NCI-H345 treated with DMSO at 0.1 percent for 48 hours (cell line): ENCODE data around the gene BARHL2.

Experiments
- DNase-seq: peaks from one replicate; lab custom pipeline; 2025; ENCODE audit not compliant: unreplicated experiment; lab: John Stamatoyannopoulos, UW

Gene BARHL2

GRCh38 chr1:90716552-90717355, at the start of gene BARHL2:
BARHL2 (minus strand) TSS chr1:90717302; CDS start chr1:90717195, 107 bp downstream.
- peak; percentile 19 for DNase-seq

- DNase-seq: no peak
Observed at GRCh38 chr1:90763930-90764329, 46.8 kb upstream of the BARHL2 start.

- no peak for DNase-seq
Observed at GRCh38 chr1:90763506-90763905, 46.4 kb upstream of the BARHL2 start.

- peak; percentile 69 for DNase-seq
Observed at GRCh38 chr1:90761781-90762589, 44.9 kb upstream of the BARHL2 start.

GRCh38 chr1:90761156-90761555, 44.1 kb upstream of the BARHL2 start:
- no peak for DNase-seq

- no peak for DNase-seq
Observed at GRCh38 chr1:90753556-90753955, 36.5 kb upstream of the BARHL2 start.

GRCh38 chr1:90748668-90749067, 31.6 kb upstream of the BARHL2 start:
- no peak for DNase-seq

GRCh38 chr1:90746857-90747256, 29.8 kb upstream of the BARHL2 start:
- no peak for DNase-seq

GRCh38 chr1:90745972-90746371, 28.9 kb upstream of the BARHL2 start:
- no peak for DNase-seq

- DNase-seq: no peak
Observed at GRCh38 chr1:90732136-90732535, 15.0 kb upstream of the BARHL2 start.

DNA sequence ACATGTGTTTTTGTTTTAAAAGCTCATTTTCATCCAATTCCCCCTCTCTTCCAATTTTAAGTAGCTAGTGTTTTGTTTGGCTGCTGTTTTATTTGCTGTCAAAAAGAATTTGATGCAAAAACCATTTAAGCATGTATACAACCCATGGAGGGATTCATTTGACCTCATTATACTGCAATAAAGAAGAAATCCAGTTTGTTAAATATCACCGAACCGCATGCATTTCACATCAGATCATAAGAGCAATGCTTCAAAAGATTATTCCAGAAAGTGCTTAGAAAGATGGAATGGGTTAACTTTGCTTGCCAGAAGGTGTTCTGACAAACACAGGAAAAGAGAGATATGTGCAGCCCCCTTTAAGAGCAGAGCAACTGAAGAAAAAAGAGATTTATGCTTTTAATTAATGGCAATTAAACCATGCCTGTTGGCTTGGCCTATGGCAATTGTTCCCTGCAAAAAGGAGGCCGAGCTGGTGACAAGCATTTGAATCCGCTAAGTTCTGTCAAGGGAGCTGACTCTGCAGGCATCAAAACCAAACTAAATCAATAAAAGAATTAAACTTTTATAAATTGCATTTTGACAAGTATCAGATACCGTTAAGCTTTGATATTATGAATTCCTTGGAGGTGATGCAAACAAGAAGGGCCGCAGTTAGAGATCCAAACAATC, 14.4 kb upstream of the BARHL2 start:
- DNase-seq: no peak

DNA sequence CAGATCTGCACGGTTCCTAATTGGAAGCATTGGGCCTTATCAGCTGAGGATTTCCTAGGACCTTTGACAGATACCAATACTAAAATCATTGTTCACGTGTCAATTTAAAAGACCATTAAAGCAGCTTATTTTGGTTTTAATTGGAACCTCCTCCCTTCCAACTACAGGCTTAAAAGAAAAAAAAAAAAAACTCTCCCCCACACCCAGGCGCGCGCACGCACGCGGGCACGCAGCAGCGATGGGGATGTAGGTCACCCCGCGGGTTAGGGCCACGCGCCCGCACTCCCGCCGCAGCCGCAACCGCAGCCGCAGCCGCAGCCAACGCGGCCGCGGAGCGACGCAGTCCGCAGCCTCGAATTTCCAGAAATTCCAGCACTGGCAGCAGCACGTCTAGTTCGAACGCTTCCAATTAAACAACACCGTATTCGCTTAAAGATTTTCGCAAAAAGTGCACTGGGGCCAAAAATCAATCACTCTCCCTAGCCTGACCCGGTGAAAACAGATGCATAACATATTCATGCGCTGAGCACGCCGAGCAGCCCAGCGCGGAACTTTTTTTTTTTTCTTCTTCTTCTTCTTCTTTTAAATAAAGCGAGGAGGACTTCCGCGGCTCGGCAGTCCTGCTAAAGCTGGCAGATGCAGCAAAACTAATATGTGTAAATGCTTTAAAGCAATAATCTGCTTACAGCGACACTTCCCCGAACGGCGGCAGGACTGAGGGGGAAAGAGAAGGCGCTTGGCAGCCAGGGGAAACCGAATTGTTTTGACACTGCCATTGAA, 13.3 kb upstream of the BARHL2 start:
- no peak for DNase-seq

- no peak for DNase-seq
Observed at GRCh38 chr1:90729504-90730242, 12.6 kb upstream of the BARHL2 start.

DNA sequence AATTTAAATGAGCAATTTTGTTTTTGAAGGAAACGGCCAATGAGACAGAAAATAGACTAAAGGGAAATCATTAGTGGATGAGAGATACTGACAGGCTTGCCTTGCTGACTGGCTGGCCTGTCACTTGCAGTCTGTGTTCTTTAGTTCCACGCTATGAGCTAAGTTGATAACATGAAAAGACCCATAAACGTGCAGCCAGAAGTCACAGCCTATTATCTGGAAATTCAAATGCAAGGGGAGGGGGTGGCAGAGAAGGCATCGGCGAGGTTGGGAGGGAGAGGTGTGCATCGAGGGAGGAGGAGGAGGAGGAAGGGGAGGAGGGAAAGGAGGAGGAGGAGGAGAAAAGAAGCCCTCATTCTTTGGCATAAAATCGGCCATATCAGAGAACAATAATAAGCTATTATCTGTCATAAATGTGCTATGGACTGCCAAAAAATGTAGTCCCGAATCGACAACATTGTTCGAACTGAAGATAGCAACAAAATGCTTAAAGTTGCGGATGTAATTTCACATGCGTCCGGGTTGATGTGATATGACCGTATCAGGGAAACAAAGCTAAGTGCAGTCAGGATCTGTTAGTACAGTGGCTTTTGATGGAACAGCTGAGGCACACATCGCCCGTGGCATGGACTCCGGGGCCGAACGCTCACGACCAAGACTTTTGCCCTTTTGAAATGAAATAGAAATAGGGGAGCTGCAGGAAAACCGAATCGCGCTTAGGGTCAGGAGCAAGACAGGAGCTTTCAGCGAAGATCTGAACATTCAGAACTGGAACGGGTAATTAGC, 11.6 kb upstream of the BARHL2 start:
- no peak for DNase-seq

- peak; percentile 91 for DNase-seq
Observed at GRCh38 chr1:90727917-90728501, 10.9 kb upstream of the BARHL2 start.

GRCh38 chr1:90726986-90727480, 9.9 kb upstream of the BARHL2 start:
- DNase-seq: no peak

- no peak for DNase-seq
Observed at GRCh38 chr1:90726425-90726985, 9.4 kb upstream of the BARHL2 start.

GRCh38 chr1:90725657-90726424, 8.7 kb upstream of the BARHL2 start:
- no peak for DNase-seq
